ENCODE measurements around the gene UPF2. TPM values are rescaled to one million over a fixed set of nuclear protein-coding genes. Genes with fewer than 3 reads are reported as not detected.

Gene UPF2
- total RNA-seq, 1 experiment from 2014 or later = 23.4 TPM

- Histone ChIP-seq H3K9me2 (replicated peaks; ENCODE audit: insufficient read depth, low read length) (no peaks in the 10 kb centered on the region), H3K27me3 (ENCODE audit: low read length) (no peaks in the 10 kb centered on the region), H2AFZ (ENCODE audit: low read length) (no peak overlapping the region), H3K9me3 (ENCODE audit: low read length) (no peaks in the 10 kb centered on the region), H3K4me3 (ENCODE audit: low read length) (no peak overlapping the region), H4K20me1 (ENCODE audit: insufficient read depth, low read depth, low read length) (no peaks in the 10 kb centered on the region), H3K4me2 (ENCODE audit: low read depth, low read length, poor library complexity, severe bottlenecking) (no peak overlapping the region), H3K27ac (ENCODE audit: low read length) (no peak overlapping the region), H3K4me1 (ENCODE audit: low read length) (no peaks in the 10 kb centered on the region), H3K36me3 (ENCODE audit: insufficient read depth, low read length) (no peaks in the 10 kb centered on the region), H3K9ac (ENCODE audit: low read length) (no peak overlapping the region), H3K79me2 (ENCODE audit: low read length) (no peaks in the 10 kb centered on the region)
- no peak for DNase-seq
Measured at GRCh38 chr10:11908536-11908935, 134.1 kb downstream of the UPF2 start.

GRCh38 chr10:11907914-11908313 is 134.7 kb downstream of the UPF2 start:
- no peak for DNase-seq
- Histone ChIP-seq H3K36me3 (ENCODE audit: insufficient read depth, low read length) (no peaks in the 10 kb centered on the region), H3K79me2 (ENCODE audit: low read length) (no peaks in the 10 kb centered on the region)

GRCh38 chr10:11906714-11907113 is 135.9 kb downstream of the UPF2 start:
- Histone ChIP-seq H3K9ac (ENCODE audit: low read length) (no peak overlapping the region), H3K27ac (ENCODE audit: low read length) (no peak overlapping the region), H3K79me2 (ENCODE audit: low read length) (no peaks in the 10 kb centered on the region), H4K20me1 (ENCODE audit: insufficient read depth, low read depth, low read length) (no peaks in the 10 kb centered on the region), H3K36me3 (ENCODE audit: insufficient read depth, low read length) (no peaks in the 10 kb centered on the region), H2AFZ (ENCODE audit: low read length) (no peak overlapping the region), H3K9me3 (ENCODE audit: low read length) (no peaks in the 10 kb centered on the region), H3K4me1 (ENCODE audit: low read length) (no peaks in the 10 kb centered on the region), H3K9me2 (replicated peaks; ENCODE audit: insufficient read depth, low read length) (no peaks in the 10 kb centered on the region), H3K4me3 (ENCODE audit: low read length) (no peak overlapping the region), H3K27me3 (ENCODE audit: low read length) (no peaks in the 10 kb centered on the region), H3K4me2 (ENCODE audit: low read depth, low read length, poor library complexity, severe bottlenecking) (no peak overlapping the region)
- no peak for DNase-seq

More at GRCh38 chr10:11907914-11908313, 134.7 kb downstream of the UPF2 start:
- Histone ChIP-seq H3K9me2 (replicated peaks; ENCODE audit: insufficient read depth, low read length) (no peaks in the 10 kb centered on the region), H3K4me1 (ENCODE audit: low read length) (no peaks in the 10 kb centered on the region), H3K9ac (ENCODE audit: low read length) (no peak overlapping the region), H3K4me2 (ENCODE audit: low read depth, low read length, poor library complexity, severe bottlenecking) (no peak overlapping the region), H2AFZ (ENCODE audit: low read length) (no peak overlapping the region), H4K20me1 (ENCODE audit: insufficient read depth, low read depth, low read length) (no peaks in the 10 kb centered on the region), H3K4me3 (ENCODE audit: low read length) (no peak overlapping the region), H3K27me3 (ENCODE audit: low read length) (no peaks in the 10 kb centered on the region), H3K27ac (ENCODE audit: low read length) (no peak overlapping the region), H3K9me3 (ENCODE audit: low read length) (no peaks in the 10 kb centered on the region)

DNA sequence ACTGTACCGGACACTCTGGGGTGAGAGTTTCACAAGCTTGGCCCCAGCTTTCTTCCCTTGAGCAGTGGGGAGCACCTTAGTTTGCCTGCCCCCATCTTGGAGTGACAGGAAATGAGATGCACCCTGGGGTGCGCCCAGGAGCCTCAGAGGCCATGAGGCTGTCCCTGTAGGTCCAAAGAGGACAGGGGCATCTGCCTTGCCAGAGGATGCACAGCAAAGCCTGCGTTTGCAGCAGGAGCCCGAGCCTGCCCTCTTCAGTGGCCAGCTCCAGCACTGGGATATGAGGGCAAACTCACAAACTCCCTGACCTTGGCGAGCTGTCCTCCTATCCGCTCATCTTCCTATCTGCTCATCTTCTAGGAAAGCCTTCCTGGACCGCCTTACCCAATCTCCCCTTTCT is 140.0 kb downstream of the UPF2 start:
- Histone ChIP-seq H3K4me3 (ENCODE audit: low read length) (no peak overlapping the region), H3K79me2 (ENCODE audit: low read length) (no peaks in the 10 kb centered on the region), H3K9ac (ENCODE audit: low read length) (no peak overlapping the region), H4K20me1 (ENCODE audit: insufficient read depth, low read depth, low read length) (no peaks in the 10 kb centered on the region), H3K36me3 (ENCODE audit: insufficient read depth, low read length) (no peaks in the 10 kb centered on the region), H3K27me3 (ENCODE audit: low read length) (no peaks in the 10 kb centered on the region), H3K9me2 (replicated peaks; ENCODE audit: insufficient read depth, low read length) (no peaks in the 10 kb centered on the region), H3K4me1 (ENCODE audit: low read length) (no peaks in the 10 kb centered on the region), H2AFZ (ENCODE audit: low read length) (no peak overlapping the region), H3K27ac (ENCODE audit: low read length) (no peak overlapping the region), H3K4me2 (ENCODE audit: low read depth, low read length, poor library complexity, severe bottlenecking) (no peak overlapping the region), H3K9me3 (ENCODE audit: low read length) (no peaks in the 10 kb centered on the region)
- DNase-seq = no peak

DNA sequence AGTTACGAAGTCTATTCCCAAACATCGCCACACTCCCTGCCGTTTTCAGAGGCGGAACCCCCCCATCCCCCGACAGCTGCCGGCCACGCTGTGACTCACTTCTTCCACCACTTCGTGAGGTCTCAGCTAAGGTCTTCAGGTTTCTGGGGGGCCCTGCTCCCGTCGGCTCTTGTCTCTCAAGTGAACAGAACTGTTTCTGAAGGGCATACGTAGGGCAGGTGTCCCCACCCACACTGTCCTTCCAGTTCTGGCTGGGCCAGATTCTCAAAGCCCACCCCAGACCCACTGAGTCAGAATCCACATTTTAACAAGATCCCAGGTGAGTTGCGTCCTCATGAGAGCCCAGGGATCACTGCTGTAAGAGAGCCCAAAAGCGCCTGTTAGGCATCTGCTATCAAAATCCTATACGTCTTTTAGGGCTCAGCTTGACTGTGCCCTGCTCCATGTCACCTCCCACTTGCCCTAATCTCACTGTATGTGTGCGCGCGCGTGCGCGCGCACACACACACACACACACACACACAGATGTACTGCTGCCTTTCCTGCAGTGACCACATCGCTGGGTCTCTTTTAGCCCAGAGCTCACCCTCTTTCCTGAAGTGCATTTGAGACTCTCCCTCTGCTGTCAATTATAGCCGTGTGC is 140.7 kb downstream of the UPF2 start:
- Histone ChIP-seq H3K4me2 (ENCODE audit: low read depth, low read length, poor library complexity, severe bottlenecking) (no peak overlapping the region), H3K9me2 (replicated peaks; ENCODE audit: insufficient read depth, low read length) (no peaks in the 10 kb centered on the region), H2AFZ (ENCODE audit: low read length) (no peak overlapping the region), H3K36me3 (ENCODE audit: insufficient read depth, low read length) (no peaks in the 10 kb centered on the region), H3K27ac (ENCODE audit: low read length) (no peak overlapping the region), H3K4me3 (ENCODE audit: low read length) (no peak overlapping the region), H3K9me3 (ENCODE audit: low read length) (no peaks in the 10 kb centered on the region), H3K79me2 (ENCODE audit: low read length) (no peaks in the 10 kb centered on the region), H3K9ac (ENCODE audit: low read length) (no peak overlapping the region), H4K20me1 (ENCODE audit: insufficient read depth, low read depth, low read length) (no peaks in the 10 kb centered on the region), H3K4me1 (ENCODE audit: low read length) (no peaks in the 10 kb centered on the region), H3K27me3 (ENCODE audit: low read length) (no peaks in the 10 kb centered on the region)
- DNase-seq = no peak

DNA sequence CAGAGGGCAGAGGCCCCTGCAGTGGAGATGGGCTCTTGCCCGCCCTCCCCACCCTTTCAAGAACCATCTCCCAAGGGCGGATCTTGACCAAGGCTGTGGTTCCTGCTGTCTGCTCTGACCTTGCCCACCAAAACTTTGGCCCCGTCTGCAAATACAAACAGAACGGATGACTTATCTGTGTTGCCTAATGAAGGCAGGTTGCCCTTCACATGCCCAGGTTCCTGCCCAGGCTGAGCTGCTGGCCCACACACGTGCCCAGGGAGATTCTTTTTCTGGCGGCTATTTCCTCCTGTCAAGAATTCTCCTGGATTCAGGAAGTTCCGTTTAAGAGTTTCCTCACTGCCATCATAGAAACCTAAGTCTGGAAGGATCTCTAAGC is 141.2 kb downstream of the UPF2 start:
- H3K27me3 ChIP-seq (ENCODE audit: low read length) = no peaks in the 10 kb centered on the region
- no peaks in the 10 kb centered on the region for H3K9me3 ChIP-seq (ENCODE audit: low read length)
- no peaks in the 10 kb centered on the region for H3K79me2 ChIP-seq (ENCODE audit: low read length)
- no peaks in the 10 kb centered on the region for H4K20me1 ChIP-seq (ENCODE audit: insufficient read depth, low read depth, low read length)
- no peak overlapping the region for H3K27ac ChIP-seq (ENCODE audit: low read length)
- H3K4me2 ChIP-seq (ENCODE audit: low read depth, low read length, poor library complexity, severe bottlenecking) = no peak overlapping the region
- no peaks in the 10 kb centered on the region for H3K4me1 ChIP-seq (ENCODE audit: low read length)
- no peak overlapping the region for H3K9ac ChIP-seq (ENCODE audit: low read length)
- no peaks in the 10 kb centered on the region for H3K36me3 ChIP-seq (ENCODE audit: insufficient read depth, low read length)
- no peak for DNase-seq
- H3K9me2 ChIP-seq (replicated peaks; ENCODE audit: insufficient read depth, low read length) = no peaks in the 10 kb centered on the region
- no peak overlapping the region for H3K4me3 ChIP-seq (ENCODE audit: low read length)
- no peak overlapping the region for H2AFZ ChIP-seq (ENCODE audit: low read length)

DNA sequence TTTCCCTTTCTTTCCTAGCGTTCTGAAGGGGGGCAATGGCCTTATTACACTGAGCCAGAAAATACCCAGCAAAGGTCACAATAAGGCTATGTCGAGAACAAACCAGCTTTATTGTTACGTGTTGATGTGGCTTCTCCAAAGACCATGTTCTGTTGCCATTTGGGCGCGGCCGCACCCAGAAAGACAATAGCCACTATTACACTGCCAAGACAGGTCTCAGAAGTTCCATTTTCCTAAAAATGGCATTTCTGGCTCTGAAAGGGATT is 141.6 kb downstream of the UPF2 start:
- H3K9ac ChIP-seq (ENCODE audit: low read length) = no peak overlapping the region
- no peak for DNase-seq
- no peaks in the 10 kb centered on the region for H3K9me3 ChIP-seq (ENCODE audit: low read length)
- H4K20me1 ChIP-seq (ENCODE audit: insufficient read depth, low read depth, low read length) = no peaks in the 10 kb centered on the region
- H3K27ac ChIP-seq (ENCODE audit: low read length) = no peak overlapping the region
- H3K9me2 ChIP-seq (replicated peaks; ENCODE audit: insufficient read depth, low read length) = no peaks in the 10 kb centered on the region
- no peaks in the 10 kb centered on the region for H3K4me1 ChIP-seq (ENCODE audit: low read length)
- H3K4me2 ChIP-seq (ENCODE audit: low read depth, low read length, poor library complexity, severe bottlenecking) = no peak overlapping the region
- no peak overlapping the region for H3K4me3 ChIP-seq (ENCODE audit: low read length)
- no peaks in the 10 kb centered on the region for H3K27me3 ChIP-seq (ENCODE audit: low read length)
- H3K36me3 ChIP-seq (ENCODE audit: insufficient read depth, low read length) = no peaks in the 10 kb centered on the region
- H2AFZ ChIP-seq (ENCODE audit: low read length) = no peak overlapping the region
- no peaks in the 10 kb centered on the region for H3K79me2 ChIP-seq (ENCODE audit: low read length)

- Histone ChIP-seq H3K9ac (ENCODE audit: low read length) (no peak overlapping the region), H3K9me3 (ENCODE audit: low read length) (no peaks in the 10 kb centered on the region), H3K4me3 (ENCODE audit: low read length) (no peak overlapping the region), H3K27ac (ENCODE audit: low read length) (no peak overlapping the region), H3K79me2 (ENCODE audit: low read length) (no peaks in the 10 kb centered on the region), H3K4me1 (ENCODE audit: low read length) (no peaks in the 10 kb centered on the region), H3K9me2 (replicated peaks; ENCODE audit: insufficient read depth, low read length) (no peaks in the 10 kb centered on the region), H2AFZ (ENCODE audit: low read length) (no peak overlapping the region), H3K4me2 (ENCODE audit: low read depth, low read length, poor library complexity, severe bottlenecking) (no peak overlapping the region), H4K20me1 (ENCODE audit: insufficient read depth, low read depth, low read length) (no peaks in the 10 kb centered on the region), H3K27me3 (ENCODE audit: low read length) (no peaks in the 10 kb centered on the region), H3K36me3 (ENCODE audit: insufficient read depth, low read length) (no peaks in the 10 kb centered on the region)
- no peak for DNase-seq
Measured at GRCh38 chr10:11899067-11899876, 143.3 kb downstream of the UPF2 start.

All from Karpas-422 (cell line).